OCI-LY7 (cell line): ENCODE measurements around the gene EIF4B.

Experiments used
- CTCF ChIP-seq: fragments of 200-600 bp; sonication (generic); conservative IDR thresholded peaks from 2 replicates; pipeline ENCODE4 v1.5.1; 2014; ENCODE audit warnings: mild to moderate bottlenecking, antibody characterized with exemption, low read length, moderate library complexity, mixed read lengths
- EZH2phosphoT487 ChIP-seq: fragments of 200-600 bp; sonication (generic); IDR thresholded peaks from 2 replicates; pipeline ENCODE4 v1.6.1; 2018; ENCODE audit warnings: low read depth, borderline replicate concordance, mild to moderate bottlenecking, mixed run types, antibody characterized with exemption, low read length, moderate library complexity, mixed read lengths

GRCh38 chr12:53060064-53060720, 53.9 kb downstream of the EIF4B start:
- TF ChIP-seq CTCF: no peak
- TF ChIP-seq EZH2phosphoT487: no peak
